Caki2 (cell line): ENCODE results near the gene DUSP21. TPM values are rescaled to one million over a fixed set of nuclear protein-coding genes. Genes with fewer than 3 reads are reported as not detected.
"Not testable (repeated sequence)": the region's sequence is repeated elsewhere in the genome, so short reads cannot be mapped to it uniquely, and the experiment has no call there.

ENCODE experiments used
- DNase-seq: peaks from one replicate; pipeline ENCODE4 v3.0.0-alpha.2; 2015; ENCODE audit warnings: low read depth
- in situ Hi-C: cut with HindIII; loops from 2 replicates; pipeline ENCODE4 v1.10.0; 2016; ENCODE audit warnings: low sequenced_read_pairs, low pct_unique_long_range_greater_than_20kb, mixed read lengths
- total RNA-seq: library from RNA; depleted of rRNA; stranded (reverse); fragments of >200 nt; shearing (Covaris generic); gene quantifications from 2 replicates; pipeline ENCODE4 v1.2.3, GENCODE V29; 2014; ENCODE audit warnings: low replicate concordance; rRNA removed

Gene DUSP21
- total RNA-seq, 1 experiment from 2014 or later: not detected

GRCh38 chrX:44873415-44874276 lies 29.8 kb downstream of the DUSP21 start:
- in situ Hi-C loops: no loop called here
- DNase-seq: peak; percentile 64

- DNase-seq: peak; percentile 45
- in situ Hi-C loops: no loop called here
Measured at GRCh38 chrX:44874420-44875184, 30.8 kb downstream of the DUSP21 start.

GRCh38 chrX:44875185-44875489 lies 31.3 kb downstream of the DUSP21 start:
- no peak for DNase-seq

GRCh38 chrX:44876086-44876485 lies 32.3 kb downstream of the DUSP21 start:
- in situ Hi-C loops: no loop called here
- DNase-seq: no peak

More at GRCh38 chrX:44875185-44875489, 31.3 kb downstream of the DUSP21 start:
- in situ Hi-C loops: no loop called here

- in situ Hi-C loops: no loop called here
- DNase-seq: no peak
Measured at GRCh38 chrX:44876767-44877166, 32.9 kb downstream of the DUSP21 start.

GRCh38 chrX:44878780-44879179 lies 35.0 kb downstream of the DUSP21 start:
- no peak for DNase-seq
- in situ Hi-C loops: no loop called here

GRCh38 chrX:44881549-44881948 lies 37.7 kb downstream of the DUSP21 start:
- in situ Hi-C loops: no loop called here
- no peak for DNase-seq

GRCh38 chrX:44882635-44883034 lies 38.8 kb downstream of the DUSP21 start:
- in situ Hi-C loops: no loop called here

GRCh38 chrX:44884944-44885343 lies 41.1 kb downstream of the DUSP21 start:
- DNase-seq: no peak
- in situ Hi-C loops: no loop called here

More at GRCh38 chrX:44882635-44883034, 38.8 kb downstream of the DUSP21 start:
- DNase-seq: no peak

- in situ Hi-C loops: no loop called here
Measured at GRCh38 chrX:44889824-44890223, 46.0 kb downstream of the DUSP21 start.

GRCh38 chrX:44890247-44890646 lies 46.4 kb downstream of the DUSP21 start:
- in situ Hi-C loops: no loop called here
- no peak for DNase-seq

More at GRCh38 chrX:44889824-44890223, 46.0 kb downstream of the DUSP21 start:
- DNase-seq: no peak

GRCh38 chrX:44890687-44891086 lies 46.9 kb downstream of the DUSP21 start:
- DNase-seq, in situ Hi-C loops: not testable (repeated sequence)

GRCh38 chrX:44891642-44892041 lies 47.8 kb downstream of the DUSP21 start:
- no peak for DNase-seq
- in situ Hi-C loops: no loop called here

Other genes with a start within 250 kb of the DUSP21 start
- gene KDM6A, start 29.2 kb downstream of the DUSP21 start, total RNA-seq: 5.1 and 7.2 TPM in 2 replicates